Osteocyte (in vitro differentiated cells): ENCODE measurements around the gene MRPL17. TPM values are rescaled to one million over a fixed set of nuclear protein-coding genes. Genes with fewer than 3 reads are reported as not detected.
A peak's percentile ranks its signal among the peaks of the same experiment; 100 is the strongest.

ENCODE experiments used
- DNase-seq: peaks from one replicate; pipeline ENCODE4 v3.0.0; 2021; ENCODE audit warnings: mixed read lengths; ENCODE audit not compliant: unreplicated experiment; ENCODE audit errors: extremely low spot score
- H3K27ac Mint-ChIP-seq: one replicate; pipeline ENCODE4 v1.8.0; 2021; ENCODE audit warnings: mild to moderate bottlenecking, mixed read lengths; ENCODE audit not compliant: unreplicated experiment
- H3K27me3 Mint-ChIP-seq: one replicate; pipeline ENCODE4 v1.8.0; 2021; ENCODE audit warnings: mixed read lengths; ENCODE audit not compliant: unreplicated experiment
- H3K36me3 Mint-ChIP-seq: one replicate; pipeline ENCODE4 v1.8.0; 2021; ENCODE audit warnings: mixed read lengths; ENCODE audit not compliant: unreplicated experiment
- H3K4me1 Mint-ChIP-seq: one replicate; pipeline ENCODE4 v1.8.0; 2021; ENCODE audit warnings: mixed read lengths; ENCODE audit not compliant: unreplicated experiment
- H3K4me3 Mint-ChIP-seq: one replicate; pipeline ENCODE4 v1.8.0; 2021; ENCODE audit warnings: mild to moderate bottlenecking, moderate library complexity, mixed read lengths; ENCODE audit not compliant: unreplicated experiment
- H3K9me3 Mint-ChIP-seq: one replicate; pipeline ENCODE4 v1.8.0; 2021; ENCODE audit warnings: mixed read lengths; ENCODE audit not compliant: unreplicated experiment
- total RNA-seq: library from RNA; stranded (reverse); gene quantifications from 2 replicates; pipeline ENCODE4 v1.2.1, GENCODE V29; 2021
- TF ChIP-seq, protein P1 (sequence below): fragments of 200-600 bp; sonication (generic); IDR thresholded peaks from 2 replicates; pipeline ENCODE4 v1.5.0; 2021; ENCODE audit warnings: antibody characterized with exemption, mild to moderate bottlenecking, moderate library complexity

The MRPL17 gene
- total RNA-seq, 1 donor from 2014 or later, result 49.8 TPM

DNA sequence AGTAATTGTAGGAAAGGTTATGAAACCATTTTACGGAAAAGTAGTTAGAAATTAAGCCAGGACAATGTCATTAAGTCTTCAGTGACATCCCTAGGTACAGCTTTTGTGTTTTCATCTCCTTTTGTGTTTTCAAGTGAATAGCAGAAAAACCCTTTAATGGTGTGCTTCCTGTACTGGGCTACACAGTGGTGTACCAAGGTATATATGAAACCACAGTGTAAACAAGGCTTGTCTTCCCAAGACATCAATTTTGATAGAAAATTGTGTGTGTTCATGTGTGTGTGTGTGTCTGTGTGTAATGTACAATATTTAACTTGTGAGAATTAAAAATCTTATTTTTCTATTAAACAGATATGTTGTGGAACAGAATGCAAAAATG lies 8.9 kb downstream of the MRPL17 start:
- DNase-seq, result no peak
- Mint-ChIP-seq H3K9me3 (no peaks in the 10 kb centered on the region), H3K27ac (no peak overlapping the region), H3K4me1 (no peaks in the 10 kb centered on the region), H3K27me3 (no peaks in the 10 kb centered on the region), H3K36me3 (peaks cover 2% of the 10 kb centered on the region), H3K4me3 (no peak overlapping the region)
- TF ChIP-seq, protein P1, sequence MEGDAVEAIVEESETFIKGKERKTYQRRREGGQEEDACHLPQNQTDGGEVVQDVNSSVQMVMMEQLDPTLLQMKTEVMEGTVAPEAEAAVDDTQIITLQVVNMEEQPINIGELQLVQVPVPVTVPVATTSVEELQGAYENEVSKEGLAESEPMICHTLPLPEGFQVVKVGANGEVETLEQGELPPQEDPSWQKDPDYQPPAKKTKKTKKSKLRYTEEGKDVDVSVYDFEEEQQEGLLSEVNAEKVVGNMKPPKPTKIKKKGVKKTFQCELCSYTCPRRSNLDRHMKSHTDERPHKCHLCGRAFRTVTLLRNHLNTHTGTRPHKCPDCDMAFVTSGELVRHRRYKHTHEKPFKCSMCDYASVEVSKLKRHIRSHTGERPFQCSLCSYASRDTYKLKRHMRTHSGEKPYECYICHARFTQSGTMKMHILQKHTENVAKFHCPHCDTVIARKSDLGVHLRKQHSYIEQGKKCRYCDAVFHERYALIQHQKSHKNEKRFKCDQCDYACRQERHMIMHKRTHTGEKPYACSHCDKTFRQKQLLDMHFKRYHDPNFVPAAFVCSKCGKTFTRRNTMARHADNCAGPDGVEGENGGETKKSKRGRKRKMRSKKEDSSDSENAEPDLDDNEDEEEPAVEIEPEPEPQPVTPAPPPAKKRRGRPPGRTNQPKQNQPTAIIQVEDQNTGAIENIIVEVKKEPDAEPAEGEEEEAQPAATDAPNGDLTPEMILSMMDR, result no peak

DNA sequence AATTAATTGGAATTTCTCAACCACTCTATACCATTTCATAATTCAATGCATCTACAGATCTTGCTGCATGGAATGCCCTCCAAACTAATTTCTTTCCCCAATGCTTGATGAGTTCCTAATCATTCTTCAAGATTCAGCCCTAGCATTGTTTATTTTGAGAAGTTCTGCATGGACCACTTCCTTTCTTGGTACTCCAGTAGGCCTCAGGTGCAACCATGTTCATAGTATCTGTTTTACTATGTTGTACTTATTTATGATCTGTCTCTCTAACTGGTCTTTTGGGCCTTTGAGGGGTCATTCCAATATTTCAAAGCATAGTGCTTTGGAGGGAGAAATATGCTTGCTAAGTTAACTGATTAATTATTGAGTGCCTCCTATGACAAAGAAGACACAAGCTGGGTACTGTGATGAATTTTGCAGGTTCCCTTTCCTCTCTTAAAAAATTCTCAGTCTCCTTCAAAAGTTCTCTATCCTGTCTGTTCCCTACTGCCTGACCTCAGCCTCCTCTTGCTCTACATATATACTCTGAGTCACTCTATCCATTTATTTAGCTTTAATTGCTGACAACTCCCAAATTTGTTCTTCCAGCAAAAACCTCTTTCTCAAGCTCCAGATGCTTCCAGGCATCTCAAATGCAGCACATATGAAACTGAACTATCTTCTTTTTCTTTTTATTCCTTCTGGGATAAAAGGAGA lies 9.5 kb downstream of the MRPL17 start:
- H3K4me3 Mint-ChIP-seq, result no peak overlapping the region
- no peaks in the 10 kb centered on the region for H3K4me1 Mint-ChIP-seq
- no peaks in the 10 kb centered on the region for H3K27me3 Mint-ChIP-seq
- no peaks in the 10 kb centered on the region for H3K36me3 Mint-ChIP-seq
- H3K9me3 Mint-ChIP-seq, result no peaks in the 10 kb centered on the region
- DNase-seq, result no peak
- TF ChIP-seq, protein P1, result no peak
- H3K27ac Mint-ChIP-seq, result no peak overlapping the region

DNA sequence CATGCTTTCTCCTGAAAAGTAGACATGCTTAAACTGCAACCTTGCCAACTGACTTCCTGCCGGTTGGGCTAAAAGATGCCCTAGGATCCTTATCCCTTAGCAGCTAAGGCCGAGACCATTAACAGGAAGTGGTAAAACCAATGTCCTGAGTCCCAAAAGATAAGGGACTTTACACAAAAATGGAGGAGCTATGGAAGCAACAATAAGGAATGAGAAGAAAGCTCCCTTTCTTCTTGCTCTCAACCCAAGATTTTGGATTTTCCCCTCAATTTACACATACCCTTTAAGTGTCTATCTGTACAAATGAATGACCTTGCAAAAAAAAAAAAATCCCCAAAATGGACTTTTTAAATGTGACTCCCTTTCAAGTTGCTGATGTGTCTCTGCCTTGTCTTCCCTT lies 11.1 kb downstream of the MRPL17 start:
- no peak for DNase-seq
- Mint-ChIP-seq H3K9me3 (no peaks in the 10 kb centered on the region), H3K4me3 (no peak overlapping the region), H3K4me1 (no peaks in the 10 kb centered on the region), H3K36me3 (no peaks in the 10 kb centered on the region), H3K27me3 (no peaks in the 10 kb centered on the region), H3K27ac (no peak overlapping the region)
- TF ChIP-seq, protein P1, result no peak

DNA sequence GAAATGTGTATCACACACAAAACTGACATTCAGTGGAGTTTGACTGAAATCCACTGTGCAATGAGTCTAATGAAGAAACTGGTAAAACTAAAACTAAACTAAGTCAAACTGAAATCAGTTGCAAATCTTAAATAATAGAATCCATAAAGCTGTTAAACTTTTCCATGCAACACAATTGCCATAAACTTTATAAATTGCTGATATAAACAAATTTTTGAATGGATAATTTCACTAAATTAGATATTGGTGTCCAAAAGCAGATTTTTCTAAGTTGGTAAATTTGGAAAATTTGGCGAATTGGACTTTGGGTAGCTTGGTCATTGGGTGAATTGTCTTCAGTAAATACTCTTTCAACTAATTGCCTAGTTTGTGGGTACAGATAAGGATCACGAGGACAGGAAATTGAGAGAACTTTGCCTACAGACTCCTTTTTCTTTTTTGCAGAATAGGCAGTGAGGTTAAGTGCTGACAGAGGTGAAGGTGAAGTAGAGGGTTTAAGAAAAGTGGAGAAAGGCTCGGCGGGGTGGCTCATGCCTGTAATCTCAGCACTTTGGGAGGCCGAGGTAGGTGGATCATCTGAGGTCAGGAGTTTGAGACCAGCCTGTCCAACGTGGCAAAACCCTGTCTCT lies 12.8 kb downstream of the MRPL17 start:
- H3K27ac Mint-ChIP-seq, result no peak overlapping the region
- H3K36me3 Mint-ChIP-seq, result no peaks in the 10 kb centered on the region
- no peaks in the 10 kb centered on the region for H3K27me3 Mint-ChIP-seq
- H3K4me3 Mint-ChIP-seq, result no peak overlapping the region
- no peaks in the 10 kb centered on the region for H3K4me1 Mint-ChIP-seq
- DNase-seq, result no peak
- H3K9me3 Mint-ChIP-seq, result no peaks in the 10 kb centered on the region
- TF ChIP-seq, protein P1, result no peak

DNA sequence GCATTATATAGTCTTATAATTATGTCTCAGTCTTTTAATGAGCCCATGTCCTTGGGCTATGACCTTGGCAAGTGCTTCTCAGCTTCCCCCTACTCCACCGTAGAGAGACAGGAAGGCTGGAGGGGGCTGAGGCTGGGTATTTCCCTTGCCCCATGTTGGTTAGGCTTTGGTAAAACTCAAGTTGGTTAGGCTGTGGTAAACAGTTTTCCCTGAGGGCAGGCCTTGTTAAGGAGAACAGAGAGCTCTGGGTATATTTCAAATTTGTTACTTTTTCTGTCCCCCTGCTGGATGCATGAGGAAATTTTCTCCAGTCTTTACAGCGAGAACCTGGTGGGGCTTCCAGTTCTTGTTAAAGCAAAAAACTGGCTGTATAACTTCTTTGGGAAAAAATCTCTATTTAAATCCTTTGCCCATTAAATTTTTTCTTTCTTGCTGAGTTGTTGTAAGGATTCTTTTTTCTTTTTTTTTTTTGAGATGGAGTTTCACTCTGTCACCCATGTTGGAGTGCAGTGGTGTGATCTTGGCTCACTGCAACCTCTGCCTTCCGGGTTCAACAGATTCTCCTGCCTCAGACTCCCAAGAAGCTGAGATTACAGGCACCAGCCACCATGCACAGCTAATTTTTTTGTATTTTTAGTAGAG lies 15.3 kb downstream of the MRPL17 start:
- no peak for DNase-seq
- Mint-ChIP-seq H3K27ac (no peak overlapping the region), H3K36me3 (no peaks in the 10 kb centered on the region), H3K4me3 (no peak overlapping the region), H3K9me3 (no peaks in the 10 kb centered on the region), H3K27me3 (no peaks in the 10 kb centered on the region), H3K4me1 (peaks cover 18% of the 10 kb centered on the region)
- TF ChIP-seq, protein P1, result peak; percentile 59
